ENCODE measurements around the gene TNFRSF8. TPM values are rescaled to one million over a fixed set of nuclear protein-coding genes. Genes with fewer than 3 reads are reported as not detected.

TNFRSF8 gene
- polyA plus RNA-seq, 1 of the 3 experiments (the other 2 are of a cell fraction): 0.07 TPM

DNA sequence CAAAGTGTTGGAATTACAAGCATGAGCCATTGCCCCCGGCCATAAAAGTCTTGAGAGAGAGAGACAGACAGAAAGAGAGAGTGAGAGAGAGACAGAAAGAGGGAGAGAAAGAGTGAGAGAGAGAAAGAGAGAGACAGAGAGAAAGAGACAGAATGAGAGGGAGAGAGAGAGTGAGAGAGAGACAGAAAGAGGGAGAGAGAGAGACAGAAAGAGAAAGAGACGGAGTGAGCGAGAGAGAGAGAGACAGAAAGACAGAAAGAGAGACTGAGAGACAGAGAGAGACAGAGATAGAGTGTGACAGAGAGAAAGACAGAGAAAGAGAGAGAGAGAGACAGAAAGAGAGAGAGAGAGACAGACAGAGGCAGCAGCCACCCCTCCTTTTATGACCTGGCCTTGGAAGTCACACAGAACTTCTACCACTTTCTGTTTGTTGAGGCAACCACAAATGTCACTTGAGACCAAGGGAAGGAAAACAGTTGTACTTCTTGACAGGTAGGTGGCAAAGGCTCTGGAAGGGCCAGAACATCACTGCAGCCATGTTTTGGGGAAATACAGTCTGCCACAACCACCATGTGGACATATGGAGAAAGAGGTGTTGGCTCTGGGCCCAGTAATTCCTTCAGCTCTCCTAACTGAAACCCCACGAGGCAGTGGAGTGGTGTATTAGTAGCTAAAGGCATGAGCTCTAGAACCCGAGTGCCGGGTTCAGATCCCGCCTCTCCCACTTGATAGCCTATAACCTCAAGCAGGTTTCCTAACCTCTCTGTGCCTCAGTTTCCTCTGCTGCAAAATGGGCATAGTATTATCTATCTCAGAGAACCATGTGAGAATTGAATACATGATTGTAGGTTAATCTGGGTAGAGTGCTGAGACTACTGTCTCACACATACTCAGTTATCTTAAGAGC, 50.6 kb downstream of the TNFRSF8 start (continued):
- TF ChIP-seq EZH2phosphoT487 (IDR thresholded peaks at IDR 0.05; ENCODE audit: borderline replicate concordance, low read depth) (no peak), EP300 (IDR thresholded peaks at IDR 0.05; ENCODE audit: borderline replicate concordance in 1 of 2, low read depth in 1 of 2, low read length in 1 of 2) (no peak), TAF1 (IDR thresholded peaks at IDR 0.05; ENCODE audit: borderline replicate concordance, low read depth, low read length) (no peak)

DNA sequence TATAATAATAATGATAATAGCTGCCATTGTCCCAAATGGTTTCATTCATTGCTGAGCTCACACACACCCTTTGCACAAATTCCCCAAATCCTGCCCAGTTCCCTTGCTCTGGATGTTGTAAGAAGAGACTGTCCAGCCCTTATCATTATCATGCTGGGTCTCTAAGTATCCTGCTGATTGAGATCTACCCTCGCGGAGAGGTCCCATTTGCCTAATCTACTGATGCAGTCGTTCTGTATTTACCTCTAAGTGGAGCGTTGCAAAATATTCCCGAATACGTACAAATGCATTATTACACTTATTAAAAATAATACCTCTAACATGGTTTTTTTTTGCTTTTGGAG, 51.2 kb downstream of the TNFRSF8 start:
- no peak for TF ChIP-seq SMC3 (IDR thresholded peaks at IDR 0.05; ENCODE audit: low read depth, low read length)
- TF ChIP-seq GABPA (IDR thresholded peaks at IDR 0.05; ENCODE audit: low read depth): no peak
- no peak for TF ChIP-seq MAX (IDR thresholded peaks at IDR 0.05; ENCODE audit: low read depth)
- TF ChIP-seq NFIC (IDR thresholded peaks at IDR 0.05; ENCODE audit: borderline replicate concordance): no peak
- TF ChIP-seq TAF1 (IDR thresholded peaks at IDR 0.05; ENCODE audit: borderline replicate concordance, low read depth, low read length): no peak
- TF ChIP-seq FOSL2 (IDR thresholded peaks at IDR 0.05; ENCODE audit: borderline replicate concordance, low read depth): no peak
- no peak for TF ChIP-seq USF1 (IDR thresholded peaks at IDR 0.05; ENCODE audit: borderline replicate concordance, low read depth)
- TF ChIP-seq JUND (IDR thresholded peaks at IDR 0.05): no peak
- TF ChIP-seq FOXJ3 (CRISPR knock-in tag; IDR thresholded peaks at IDR 0.05): no peak
- TF ChIP-seq USF2 (IDR thresholded peaks at IDR 0.05; ENCODE audit: borderline replicate concordance, low read depth, low read length): no peak
- TF ChIP-seq RXRA (IDR thresholded peaks at IDR 0.05; ENCODE audit: borderline replicate concordance, low read depth): no peak
- no peak for TF ChIP-seq MXI1 (IDR thresholded peaks at IDR 0.05; ENCODE audit: low read depth, low read length)
- TF ChIP-seq POLR2AphosphoS5 (IDR thresholded peaks at IDR 0.05; ENCODE audit: low read depth, low read length): no peak
- Histone ChIP-seq H3K27ac (ENCODE audit: low read depth in 2 of 2, low read length in 1 of 2) (no peak overlapping the region), H3K9me2 (no peaks in the 10 kb centered on the region), H2AFZ (ENCODE audit: low read depth) (no peak overlapping the region), H3K4me2 (no peak overlapping the region), H4K20me1 (ENCODE audit: insufficient read depth) (no peaks in the 10 kb centered on the region), H3K9me3 (no peaks in the 10 kb centered on the region), H3F3A (replicated peaks; ENCODE audit: insufficient read depth) (no peaks in the 10 kb centered on the region), H3K4me3 (ENCODE audit: low read depth in 2 of 2, low read length in 1 of 2) (no peak overlapping the region), H3K79me2 (ENCODE audit: insufficient read depth) (no peaks in the 10 kb centered on the region), H3K27me3 (ENCODE audit: insufficient read depth) (no peaks in the 10 kb centered on the region), H3K4me1 (ENCODE audit: control insufficient read depth in 1 of 2, insufficient read depth in 2 of 2, low read depth in 1 of 2, low read length in 1 of 2) (no peaks in the 10 kb centered on the region), H3K9ac (no peak overlapping the region), H3K36me3 (replicated peaks in 1 of 2; ENCODE audit: control insufficient read depth in 1 of 2, insufficient read depth in 2 of 2, low read length in 1 of 2) (no peaks in the 10 kb centered on the region)
- ChIA-PET CTCF (interaction anchor here (0.7 to 2.3 kb wide), 2 partner anchors 10 to 20 kb away, joined by 3 to 31 read pairs; no protein-coding TSS in a partner anchor), POLR2A (no interaction called here)
- WGBS (ENCODE audit: low lambda C conversion rate): 68% methylated on average over 6 of the region's 6 CpGs
- no peak for DNase-seq
